Fibroblast of peridontal ligament (primary cell): ENCODE data around the gene TMEM245.
"Not testable (repeated sequence)": the region's sequence is repeated elsewhere in the genome, so short reads cannot be mapped to it uniquely, and the experiment has no call there.

Experiments
- DNase-seq: peaks from one replicate; pipeline ENCODE4 v3.0.0-alpha.2; 2010; ENCODE audit errors: extremely low read depth

The TMEM245 gene

GRCh38 chr9:108996643-108997042, 123.1 kb downstream of the TMEM245 start:
- DNase-seq = peak; percentile 46

- DNase-seq = no peak
Measured at GRCh38 chr9:108994695-108995094, 125.1 kb downstream of the TMEM245 start.

GRCh38 chr9:108991479-108991878, 128.3 kb downstream of the TMEM245 start:
- DNase-seq = no peak

GRCh38 chr9:108983885-108984284, 135.9 kb downstream of the TMEM245 start:
- no peak for DNase-seq

GRCh38 chr9:108980893-108981292, 138.9 kb downstream of the TMEM245 start:
- DNase-seq = no peak

GRCh38 chr9:108978205-108978604, 141.5 kb downstream of the TMEM245 start:
- peak; percentile 25 for DNase-seq

GRCh38 chr9:108973895-108974294, 145.9 kb downstream of the TMEM245 start:
- DNase-seq = peak; percentile 32

GRCh38 chr9:108972626-108973209, 147.0 kb downstream of the TMEM245 start:
- peak; percentile 33 for DNase-seq

GRCh38 chr9:108972186-108972585, 147.6 kb downstream of the TMEM245 start:
- DNase-seq = no peak

GRCh38 chr9:108971392-108971791, 148.4 kb downstream of the TMEM245 start:
- DNase-seq = not testable (repeated sequence)

GRCh38 chr9:108967916-108968315, 151.8 kb downstream of the TMEM245 start:
- no peak for DNase-seq
